ENCODE results near the gene MYO15A.
A peak's percentile ranks its signal among the peaks of the same experiment; 100 is the strongest.

Gene MYO15A

DNA sequence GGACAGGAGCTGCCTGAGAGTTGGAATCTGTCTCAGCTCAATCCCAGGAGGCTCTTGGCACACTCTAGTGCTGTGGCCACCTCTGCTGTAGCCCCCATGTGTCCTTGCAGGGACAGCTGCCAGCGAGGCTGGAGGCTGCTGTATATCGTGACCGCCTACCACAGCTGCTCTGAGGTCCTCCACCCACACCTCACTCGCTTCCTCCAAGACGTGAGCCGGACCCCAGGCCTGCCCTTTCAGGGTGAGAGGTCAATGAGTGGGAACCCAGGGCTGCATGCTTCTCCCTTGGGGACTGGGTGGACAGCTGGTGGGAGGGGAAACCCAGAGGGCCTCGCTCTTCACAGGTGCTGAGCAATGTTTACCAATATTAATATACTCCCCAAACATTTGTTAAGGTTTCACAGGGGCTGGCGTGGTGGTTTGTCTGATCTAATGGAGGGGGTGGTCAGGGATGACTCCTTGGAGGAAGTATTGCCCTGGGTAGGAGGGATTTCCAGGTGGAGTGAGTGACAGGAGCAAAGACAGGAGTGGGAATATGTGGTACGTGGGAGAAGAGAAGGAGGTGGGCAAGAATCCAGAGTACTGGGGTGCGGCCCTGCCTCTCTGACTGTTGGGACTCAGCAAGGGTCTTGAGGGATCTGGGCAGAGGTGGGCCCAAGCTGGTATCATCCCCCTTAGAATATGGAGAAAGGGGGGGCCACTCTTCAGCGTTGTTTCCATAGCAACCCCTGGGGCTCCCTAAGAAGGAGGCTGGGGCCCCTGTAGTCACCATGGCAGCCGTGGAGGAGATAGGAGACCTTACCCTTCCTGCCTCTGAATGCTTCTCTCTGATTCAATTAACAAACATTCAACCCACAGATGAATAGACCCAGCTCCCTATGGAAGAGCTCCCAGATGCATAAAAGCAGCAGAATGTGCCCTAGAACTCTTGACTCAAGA is 52.9 kb downstream of the MYO15A start:
- no peak for DNase-seq

DNA sequence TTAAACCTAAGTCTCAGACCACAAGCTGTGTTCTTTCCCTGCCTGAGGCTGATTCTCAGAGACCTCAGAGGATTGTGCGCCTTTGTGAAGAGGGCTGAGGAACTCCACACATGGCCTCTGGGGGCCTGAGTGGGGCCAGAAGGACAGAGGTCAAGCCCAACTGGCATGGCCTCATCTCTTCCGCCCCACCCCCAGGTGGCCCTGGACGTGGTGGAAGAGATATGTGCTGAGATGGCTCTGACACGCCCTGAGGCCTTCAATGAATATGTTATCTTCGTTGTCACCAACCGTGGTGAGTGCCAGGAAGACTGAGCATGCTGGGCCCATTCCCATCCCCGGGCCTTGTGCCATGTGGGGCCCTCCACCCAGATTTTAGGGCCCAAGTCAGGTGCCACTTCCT is 55.0 kb downstream of the MYO15A start:
- DNase-seq = no peak

DNA sequence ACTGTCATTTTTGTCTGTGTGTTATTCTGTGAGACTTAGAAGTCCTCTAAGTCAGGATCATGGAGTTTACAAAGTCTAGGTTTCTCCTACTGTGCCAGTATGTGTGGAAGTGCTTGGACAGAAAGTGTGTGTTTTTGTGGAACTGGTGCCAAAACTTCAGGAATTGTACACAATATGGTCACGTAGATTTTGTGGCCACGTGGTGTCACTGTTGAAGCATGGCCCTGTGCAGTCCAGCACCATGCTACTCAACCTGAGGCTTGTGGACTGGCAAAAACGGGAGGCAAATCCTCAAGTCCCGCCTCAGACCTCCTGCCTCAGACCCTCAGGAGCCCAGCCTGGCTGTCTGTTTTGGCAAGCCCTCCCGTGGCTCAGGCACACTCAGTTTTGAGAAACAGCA is 58.3 kb downstream of the MYO15A start:
- DNase-seq = no peak

DNA sequence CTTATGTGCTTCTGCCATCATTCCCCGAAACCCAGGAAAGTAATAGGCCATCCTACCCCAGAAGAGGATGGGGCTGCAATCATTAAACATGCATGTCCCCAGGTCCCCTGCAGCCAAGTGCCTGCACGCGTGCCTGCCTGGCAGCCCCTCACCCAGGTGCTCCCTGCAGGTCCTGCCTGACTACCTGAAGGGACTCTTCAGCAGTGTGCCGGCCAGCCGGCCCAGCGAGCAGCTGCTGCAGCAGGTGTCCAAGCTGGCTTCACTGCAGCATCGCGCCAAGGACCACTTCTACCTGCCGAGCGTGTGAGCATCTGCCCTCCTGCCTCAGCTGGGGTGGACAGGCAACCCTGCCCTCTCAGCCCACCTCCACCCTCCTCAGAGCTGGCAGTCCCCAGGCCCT is 58.9 kb downstream of the MYO15A start:
- no peak for DNase-seq

DNA sequence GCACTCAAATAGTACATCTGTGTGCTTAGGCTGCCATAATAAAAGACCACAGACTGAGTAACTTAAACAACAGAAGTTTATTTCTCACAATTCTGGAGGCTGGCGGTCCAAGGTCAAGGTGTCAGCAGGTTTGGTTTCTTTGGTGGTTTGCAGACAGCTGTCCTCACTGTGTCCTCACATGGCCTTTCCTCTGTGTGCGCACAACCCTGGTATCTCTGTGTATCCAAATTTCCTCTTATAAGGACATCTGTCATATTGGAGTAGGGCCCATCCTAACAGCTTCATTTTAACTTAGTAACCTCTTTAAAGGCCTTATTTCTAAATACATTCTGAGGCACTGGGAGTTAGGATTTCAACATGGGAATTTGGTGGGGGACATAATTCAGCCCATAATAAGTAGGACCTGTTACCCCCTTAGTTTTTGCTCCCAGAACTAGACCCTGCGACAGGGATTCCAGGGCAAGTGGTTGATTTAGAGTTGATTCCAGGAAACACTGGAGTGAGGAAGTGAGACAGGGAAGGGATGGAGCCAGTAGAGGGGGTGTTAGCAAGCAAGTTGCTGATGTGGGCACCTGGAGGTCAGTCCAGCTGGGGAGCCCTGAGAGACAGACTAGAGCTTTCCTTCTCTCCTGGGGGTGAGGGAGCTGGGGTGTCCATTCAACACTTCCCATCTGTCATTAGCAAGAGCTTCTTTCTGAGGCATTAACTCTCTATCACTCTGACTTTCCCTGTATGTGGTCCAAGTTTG is 64.1 kb downstream of the MYO15A start:
- DNase-seq = no peak

DNA sequence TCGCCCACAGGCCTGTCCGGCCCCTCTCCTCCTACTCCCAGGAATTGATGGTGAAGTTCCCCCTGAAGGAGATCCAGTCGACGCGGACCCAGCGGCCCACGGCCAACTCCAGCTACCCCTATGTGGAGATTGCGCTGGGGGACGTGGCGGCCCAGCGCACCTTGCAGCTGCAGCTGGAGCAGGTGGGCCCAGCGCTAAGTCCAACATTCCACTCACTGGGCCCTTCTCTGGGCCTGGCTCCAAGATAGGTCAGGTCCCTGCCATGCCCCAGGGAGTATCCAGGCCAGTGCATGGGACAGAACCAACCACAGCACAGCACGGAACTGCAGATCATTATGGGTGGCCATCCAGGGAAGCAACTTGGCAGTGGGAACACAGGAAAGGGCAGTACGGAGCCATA is 65.2 kb downstream of the MYO15A start:
- no peak for DNase-seq

DNA sequence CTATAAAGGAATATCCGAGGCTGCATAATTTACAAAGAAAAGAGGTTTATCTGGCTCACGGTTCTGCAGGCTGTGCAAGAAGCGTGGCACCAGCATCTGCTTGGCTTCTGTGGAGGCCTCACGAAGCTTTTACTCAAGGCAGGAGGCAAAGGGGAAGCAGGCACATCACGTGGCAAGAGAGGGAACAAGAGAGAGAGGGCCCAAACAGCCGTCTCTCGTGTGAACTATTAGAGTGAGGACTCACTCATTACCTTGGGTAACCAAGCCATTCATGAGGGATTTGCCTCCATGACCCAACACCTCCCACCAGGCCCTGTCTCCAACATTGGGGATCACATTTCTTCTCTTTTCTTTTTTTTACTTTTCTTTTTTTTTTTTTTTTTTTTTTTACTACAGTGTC is 67.6 kb downstream of the MYO15A start:
- no peak for DNase-seq

DNA sequence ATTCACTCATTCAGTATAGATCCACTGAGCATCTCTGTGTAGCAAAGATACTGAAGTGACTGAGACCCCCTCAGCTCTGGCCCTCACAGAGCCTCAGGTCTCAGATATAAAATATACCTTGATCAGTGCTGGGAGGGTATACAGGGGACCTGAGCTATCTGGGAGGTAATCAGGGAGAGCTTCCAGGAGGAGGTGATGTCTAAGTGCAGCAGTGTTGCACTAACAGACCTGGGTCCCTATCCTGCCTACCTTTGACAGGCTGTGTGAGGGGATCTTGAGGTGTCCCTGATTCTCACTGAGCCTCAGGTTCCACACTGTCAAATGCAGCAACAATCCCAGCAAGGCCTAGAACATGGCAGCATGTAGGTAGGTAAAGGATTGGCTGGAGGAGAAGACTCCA is 68.6 kb downstream of the MYO15A start:
- DNase-seq = no peak

DNA sequence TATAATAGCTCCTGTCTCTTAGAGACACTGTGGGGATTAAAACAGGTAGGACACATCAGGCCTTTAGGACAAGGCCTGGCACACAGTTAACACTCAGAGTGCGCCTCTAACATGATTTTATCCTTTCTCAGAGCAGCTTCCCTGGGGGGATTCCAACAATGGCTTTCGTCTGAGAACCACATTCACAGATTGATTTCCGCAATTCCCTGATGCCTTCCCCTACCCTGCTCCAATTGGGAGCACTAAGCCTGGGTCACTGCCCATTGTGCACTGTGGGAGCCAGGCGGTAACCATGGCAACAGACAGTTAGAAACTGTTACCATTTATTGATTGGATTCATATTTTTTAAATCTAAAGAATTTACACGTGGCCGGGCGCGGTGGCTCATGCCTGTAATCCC is 69.2 kb downstream of the MYO15A start:
- DNase-seq = no peak

DNA sequence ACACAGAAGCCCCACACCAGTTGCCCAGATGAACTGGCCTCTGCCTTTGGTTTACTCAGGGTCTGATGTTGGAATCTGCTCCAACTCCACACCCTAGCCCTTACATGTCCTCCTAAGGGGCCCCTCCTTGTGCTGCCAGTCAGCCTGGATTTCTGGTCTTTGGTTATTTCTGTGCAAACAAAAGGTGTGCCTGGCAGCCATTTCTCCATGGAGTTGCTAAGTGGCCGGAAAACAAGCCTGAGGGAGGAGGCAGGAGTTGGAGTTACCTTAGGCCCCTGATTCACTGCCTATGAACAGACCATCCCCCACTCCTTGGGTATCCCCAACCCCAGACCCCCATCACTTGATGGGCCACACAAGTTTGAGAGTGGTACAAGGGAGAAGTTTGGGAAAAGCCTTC is 70.6 kb downstream of the MYO15A start:
- DNase-seq = no peak

DNA sequence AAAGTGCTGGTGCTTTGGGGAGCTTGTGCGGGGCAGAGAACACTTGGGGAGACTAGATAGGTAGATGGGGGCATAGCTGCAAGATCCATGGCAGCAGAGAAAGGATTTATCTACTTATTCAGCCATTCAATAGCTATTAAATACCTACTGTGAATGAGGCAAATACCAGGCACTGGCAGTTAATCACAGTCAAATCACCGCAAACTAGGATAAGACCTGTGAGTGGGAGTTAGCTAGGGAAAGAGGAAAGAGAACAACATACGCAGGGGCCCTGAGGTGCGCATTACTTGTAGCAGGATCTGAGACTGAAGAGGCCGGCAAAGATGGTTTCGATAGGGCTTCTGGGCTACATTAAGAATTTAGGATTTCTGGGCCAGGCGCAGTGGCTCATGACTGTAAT is 71.2 kb downstream of the MYO15A start:
- DNase-seq = no peak

DNA sequence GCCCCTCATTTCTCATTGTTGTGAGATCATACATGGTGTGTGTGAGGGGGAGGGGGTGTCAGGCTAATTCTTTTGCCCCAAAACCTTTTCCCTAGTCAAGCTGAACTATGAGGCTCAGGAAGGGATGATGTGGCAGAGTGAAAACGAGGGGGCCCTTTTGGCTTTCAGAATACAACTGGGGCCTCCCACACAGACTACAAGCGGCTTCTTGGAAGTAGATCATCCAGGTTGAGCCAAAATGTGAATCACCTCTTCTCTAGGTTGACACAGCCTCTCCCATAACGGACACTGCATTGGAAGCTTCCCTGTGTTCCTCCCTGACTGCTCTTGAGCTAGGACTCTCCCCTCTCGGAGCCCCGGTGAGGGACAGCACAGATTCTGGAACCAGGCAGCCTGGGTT is 72.8 kb downstream of the MYO15A start:
- DNase-seq = no peak

DNA sequence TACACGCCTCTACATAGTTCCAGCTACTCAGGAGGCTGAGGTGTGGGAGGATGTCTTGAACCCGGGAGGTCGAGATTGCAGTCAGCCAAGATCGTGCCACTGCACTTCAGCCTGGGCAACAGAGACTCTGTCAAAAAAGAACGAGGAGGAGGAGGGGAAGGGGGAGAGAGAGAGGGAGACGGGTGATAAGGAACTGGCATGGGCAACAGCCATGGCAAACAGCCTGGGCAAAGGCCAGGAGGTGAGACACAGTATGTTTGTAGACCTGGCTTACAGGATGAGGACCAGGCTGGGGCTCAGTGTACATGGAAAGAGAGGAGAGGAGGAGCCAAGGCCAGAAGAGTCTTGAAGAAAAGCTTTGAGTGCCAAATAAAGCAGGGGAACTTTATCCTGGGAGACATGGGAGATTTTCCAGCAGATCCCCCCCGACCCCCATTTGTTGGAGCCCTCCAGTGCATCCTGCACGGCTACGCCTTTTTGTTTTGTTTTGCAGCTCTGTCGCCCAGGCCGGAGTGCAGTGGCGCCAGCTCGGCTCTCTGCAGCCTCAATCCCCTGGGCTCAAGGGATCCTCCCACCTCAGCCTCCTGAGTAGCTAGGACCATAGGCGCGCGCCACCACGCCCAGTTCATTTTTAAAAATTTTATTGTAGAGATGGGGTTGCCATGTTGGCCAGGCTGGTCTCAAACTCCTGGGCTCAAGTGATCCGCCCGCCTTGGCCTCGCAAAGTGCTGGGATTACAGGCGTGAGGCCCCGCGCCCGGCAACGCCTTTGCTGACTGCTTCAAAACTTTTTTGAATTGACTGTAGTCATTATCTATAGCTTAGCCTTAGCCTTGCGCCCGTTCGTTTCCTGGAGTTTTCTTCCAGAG is 73.8 kb downstream of the MYO15A start:
- no peak for DNase-seq

DNA sequence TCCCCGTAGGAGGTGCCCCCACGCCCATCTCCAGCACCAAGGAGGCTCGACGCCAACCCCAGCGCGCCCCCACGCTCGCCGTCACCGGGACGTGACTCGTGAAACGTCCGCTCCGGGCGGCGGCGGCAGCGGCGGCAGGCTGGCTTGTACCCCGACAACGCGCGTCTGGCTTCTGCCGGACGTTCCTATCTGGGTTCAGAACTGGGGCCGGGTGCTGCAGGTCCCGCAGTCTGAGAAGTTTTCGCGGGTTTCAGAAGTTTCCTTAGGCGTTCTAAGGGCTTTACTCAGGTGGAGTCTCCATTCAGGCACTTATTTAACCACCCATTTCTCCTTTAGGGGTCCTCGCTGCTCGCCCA is 74.4 kb downstream of the MYO15A start:
- no peak for DNase-seq

DNA sequence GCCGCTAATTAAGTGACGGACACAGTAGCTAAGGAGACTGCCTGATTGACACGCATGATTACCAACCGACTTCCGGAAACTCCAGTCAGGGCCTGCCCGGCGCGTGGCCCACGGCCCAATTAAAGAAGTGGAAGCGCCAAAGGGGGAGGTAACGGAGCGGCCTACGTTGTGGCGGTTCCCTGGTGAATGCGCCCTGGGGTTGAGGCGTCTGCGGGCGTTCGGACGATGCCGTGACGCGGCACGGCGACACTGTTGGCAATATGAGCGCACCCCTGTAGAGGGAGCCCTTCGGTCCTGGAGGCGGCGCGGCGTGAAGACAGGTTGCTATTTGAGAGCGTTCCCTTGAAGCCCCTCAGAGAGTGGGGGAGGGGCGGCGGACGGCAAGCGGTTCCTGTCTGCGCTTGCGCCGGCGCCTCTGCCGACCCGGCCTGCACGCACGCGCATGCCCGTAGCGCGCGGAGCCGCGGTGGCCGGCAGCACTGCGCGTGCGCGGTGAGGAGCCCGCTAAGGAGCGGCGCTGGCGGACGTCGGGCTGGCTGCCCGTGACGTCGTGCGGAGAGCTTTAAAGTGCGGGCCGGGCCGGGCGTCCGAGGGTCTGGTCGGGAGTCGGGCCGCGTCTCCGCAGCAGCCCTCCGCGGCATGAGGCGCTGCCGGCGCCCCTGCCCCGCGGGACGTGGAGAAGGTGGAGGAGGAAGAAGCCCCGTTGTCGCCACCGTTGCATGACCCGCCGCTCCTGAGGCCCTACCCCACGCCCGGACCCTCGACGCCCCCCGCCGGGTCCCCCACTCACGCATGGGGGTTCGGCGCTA is 75.0 kb downstream of the MYO15A start, which contains the start of gene ALKBH5:
Gene ALKBH5 (plus strand): TSS at position 495 of the 809 bp plus-strand sequence. CDS start 416 bp downstream, outside the sequence.
- peak; percentile 67 for DNase-seq

DNA sequence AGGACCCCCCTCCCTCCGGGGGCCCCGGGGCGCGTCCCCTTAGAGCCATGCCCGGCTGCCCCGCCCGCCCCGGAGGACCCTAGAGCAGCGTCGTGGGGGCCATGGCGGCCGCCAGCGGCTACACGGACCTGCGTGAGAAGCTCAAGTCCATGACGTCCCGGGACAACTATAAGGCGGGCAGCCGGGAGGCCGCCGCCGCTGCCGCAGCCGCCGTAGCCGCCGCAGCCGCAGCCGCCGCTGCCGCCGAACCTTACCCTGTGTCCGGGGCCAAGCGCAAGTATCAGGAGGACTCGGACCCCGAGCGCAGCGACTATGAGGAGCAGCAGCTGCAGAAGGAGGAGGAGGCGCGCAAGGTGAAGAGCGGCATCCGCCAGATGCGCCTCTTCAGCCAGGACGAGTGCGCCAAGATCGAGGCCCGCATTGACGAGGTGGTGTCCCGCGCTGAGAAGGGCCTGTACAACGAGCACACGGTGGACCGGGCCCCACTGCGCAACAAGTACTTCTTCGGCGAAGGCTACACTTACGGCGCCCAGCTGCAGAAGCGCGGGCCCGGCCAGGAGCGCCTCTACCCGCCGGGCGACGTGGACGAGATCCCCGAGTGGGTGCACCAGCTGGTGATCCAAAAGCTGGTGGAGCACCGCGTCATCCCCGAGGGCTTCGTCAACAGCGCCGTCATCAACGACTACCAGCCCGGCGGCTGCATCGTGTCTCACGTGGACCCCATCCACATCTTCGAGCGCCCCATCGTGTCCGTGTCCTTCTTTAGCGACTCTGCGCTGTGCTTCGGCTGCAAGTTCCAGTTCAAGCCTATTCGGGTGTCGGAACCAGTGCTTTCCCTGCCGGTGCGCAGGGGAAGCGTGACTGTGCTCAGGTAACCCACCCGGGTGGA is 75.8 kb downstream of the MYO15A start:
- DNase-seq = no peak

DNA sequence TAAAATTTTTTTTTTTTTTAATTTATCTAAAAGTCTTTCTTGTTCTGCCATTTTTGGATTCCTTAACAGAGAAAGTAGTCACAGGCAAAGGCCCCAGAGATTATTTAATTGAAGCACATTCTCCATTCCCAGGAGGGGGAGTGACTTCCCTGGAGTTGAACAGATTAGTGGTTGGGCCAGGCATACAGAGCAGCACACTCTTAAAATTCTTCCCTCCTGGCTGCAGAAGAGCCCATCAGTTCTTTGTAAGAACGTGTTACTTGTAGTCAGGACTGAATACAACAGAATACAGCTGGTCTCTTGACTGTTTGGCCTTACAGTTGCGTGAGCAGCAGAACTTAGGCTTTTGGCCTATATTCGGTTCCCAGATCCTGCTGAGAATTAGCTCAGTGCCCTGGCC is 76.8 kb downstream of the MYO15A start:
- no peak for DNase-seq

DNA sequence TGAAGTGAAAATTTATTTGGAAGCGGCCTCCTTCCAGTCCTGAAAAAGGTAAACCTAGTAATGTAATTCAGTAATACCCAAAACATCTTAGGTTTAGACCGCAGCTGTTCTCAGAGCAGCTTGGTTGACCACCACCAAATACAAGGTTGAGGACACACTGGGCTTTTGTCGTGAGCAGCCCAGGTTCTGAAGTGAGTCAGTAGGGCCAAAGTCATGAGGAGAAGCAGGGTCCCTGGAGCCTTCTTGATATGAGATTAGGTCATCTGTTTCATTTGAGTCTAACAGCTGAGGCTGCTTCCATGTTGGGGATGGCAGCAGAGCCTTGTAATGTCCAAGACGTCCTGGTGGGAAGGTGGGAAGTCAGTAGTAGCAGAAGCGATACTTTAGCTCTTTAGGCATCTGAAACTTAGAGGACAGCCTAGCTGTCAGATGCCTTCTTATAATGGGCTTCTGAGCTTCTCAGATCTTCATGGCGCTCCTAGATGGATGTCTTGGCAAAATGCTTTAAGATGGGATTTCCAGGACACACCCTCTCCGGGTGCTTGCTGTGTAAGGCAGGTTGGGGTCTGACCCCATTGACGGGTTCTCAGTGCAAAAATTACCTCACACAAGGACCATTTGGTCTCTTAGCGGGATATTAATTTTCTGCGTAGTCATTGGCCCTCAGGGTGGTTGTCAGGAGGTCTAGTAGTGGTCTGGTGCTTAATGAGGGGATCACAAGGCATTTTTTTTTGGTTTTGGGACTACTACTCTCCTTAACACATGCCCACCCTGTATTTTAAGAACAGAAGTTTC is 77.5 kb downstream of the MYO15A start:
- DNase-seq = no peak

DNA sequence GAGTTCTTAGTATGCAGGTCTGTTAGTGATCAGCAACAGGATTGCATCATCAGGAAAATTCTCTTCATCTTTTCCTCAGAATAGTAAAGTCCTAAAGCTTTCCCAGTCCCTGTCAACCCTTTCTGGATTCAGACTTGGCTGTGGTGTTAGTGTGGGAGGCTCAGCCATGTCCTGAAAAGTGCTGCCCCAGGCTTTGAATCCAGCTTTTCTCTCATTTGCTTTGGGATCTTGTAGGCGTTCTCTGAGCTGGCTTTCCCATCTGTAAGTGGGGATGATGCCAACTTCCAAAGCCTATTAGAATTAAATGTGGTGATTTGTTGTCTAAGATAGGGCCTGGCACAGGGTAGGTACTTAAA is 78.0 kb downstream of the MYO15A start:
- DNase-seq = no peak

DNA sequence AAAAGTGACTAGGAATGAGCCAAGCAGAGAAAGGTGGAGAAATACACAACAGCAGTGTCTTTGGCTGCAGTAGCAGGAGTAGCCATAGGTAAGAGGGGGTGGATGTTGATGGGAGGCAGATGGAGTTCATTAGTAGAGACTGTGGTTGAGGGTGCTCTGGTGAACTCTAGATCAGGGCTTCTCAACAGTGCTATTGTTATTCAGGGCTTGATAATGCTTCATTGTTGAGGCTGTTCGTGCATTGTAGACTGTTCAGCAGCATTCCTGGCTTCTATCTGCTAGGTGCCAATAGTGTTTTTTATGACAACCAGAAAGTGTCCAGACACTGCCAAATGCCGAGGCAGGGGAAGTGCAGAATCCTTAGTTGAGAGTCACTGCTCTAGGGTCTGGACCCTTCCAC is 78.7 kb downstream of the MYO15A start:
- no peak for DNase-seq
